CD4-positive, alpha-beta T cell (primary cell): ENCODE results near the gene KCNH2. TPM values are rescaled to one million over a fixed set of nuclear protein-coding genes. Genes with fewer than 3 reads are reported as not detected.
"Not testable (repeated sequence)": the region's sequence is repeated elsewhere in the genome, so short reads cannot be mapped to it uniquely, and the experiment has no call there.

Experiments
- ATAC-seq: fragments of 200-7000 bp; cut with Tn5 transposase; one replicate; pipeline ENCODE4 v1.10.0; 2022; ENCODE audit warnings: mild to moderate bottlenecking; ENCODE audit not compliant: poor library complexity
- CTCF ChIA-PET: fragments of 350-600 bp; sonication (Branson Sonifier 250); formaldehyde crosslinking; loops from one replicate; lab custom pipeline; 2021; ENCODE audit warnings: antibody characterized with exemption, inconsistent platforms; lab: Charles Lee
- POLR2A ChIA-PET: fragments of 350-600 bp; sonication (Branson Sonifier 250); formaldehyde crosslinking; loops from one replicate; lab custom pipeline; 2021; ENCODE audit warnings: antibody characterized with exemption, inconsistent platforms; lab: Charles Lee
- DNase-seq, 14 experiments: peaks; one replicate each; pipeline ENCODE4 v3.0.0-alpha.2; 2013 to 2020; ENCODE audit warnings: mixed read lengths in 2 of 14
- H3K27ac ChIP-seq, 2 donors: one replicate each; pipeline versions ENCODE4 v1.5.1 to v1.7.0; 2013; ENCODE audit warnings: low read length in 2 of 2, low read depth in 1 of 2, mild to moderate bottlenecking in 1 of 2
- H3K27me3 ChIP-seq, 2 experiments: 1 replicate in 1 of 2; 2 replicates in 1 of 2; pipeline versions ENCODE4 v1.6.1 to v1.7.0; 2013; ENCODE audit warnings: low read length in 2 of 2, control low read depth in 1 of 2, mild to moderate bottlenecking in 1 of 2, moderate library complexity in 1 of 2; ENCODE audit not compliant: insufficient read depth in 2 of 2, control insufficient read depth in 1 of 2
- H3K36me3 ChIP-seq: one replicate; pipeline ENCODE4 v1.6.1; 2013; ENCODE audit warnings: low read length, control low read depth; ENCODE audit not compliant: insufficient read depth
- H3K4me1 ChIP-seq: one replicate; pipeline ENCODE4 v1.6.1; 2013; ENCODE audit warnings: low read length, control low read depth; ENCODE audit not compliant: insufficient read depth
- H3K4me3 ChIP-seq: one replicate; pipeline ENCODE4 v1.5.1; 2013; ENCODE audit warnings: mild to moderate bottlenecking, low read length, moderate library complexity
- H3K9me3 ChIP-seq, 2 experiments: 1 replicate in 1 of 2; 2 replicates in 1 of 2; pipeline versions ENCODE4 v1.6.1 to v1.7.0; 2013; ENCODE audit warnings: low read length in 2 of 2, mild to moderate bottlenecking in 2 of 2, control low read depth in 1 of 2, moderate library complexity in 1 of 2; ENCODE audit not compliant: control insufficient read depth in 1 of 2, insufficient read depth in 1 of 2
- H3K27ac Mint-ChIP-seq: one replicate; pipeline ENCODE4 v1.8.0; 2020; ENCODE audit warnings: mixed read lengths
- H3K27me3 Mint-ChIP-seq: one replicate; pipeline ENCODE4 v1.8.0; 2021; ENCODE audit warnings: mixed read lengths
- H3K36me3 Mint-ChIP-seq: one replicate; pipeline ENCODE4 v1.8.0; 2021; ENCODE audit warnings: low read depth, mixed read lengths
- H3K4me1 Mint-ChIP-seq: one replicate; pipeline ENCODE4 v1.8.0; 2021; ENCODE audit warnings: low read depth, mixed read lengths
- H3K4me3 Mint-ChIP-seq: one replicate; pipeline ENCODE4 v1.8.0; 2020; ENCODE audit warnings: mild to moderate bottlenecking, mixed read lengths
- H3K9me3 Mint-ChIP-seq: one replicate; pipeline ENCODE4 v1.8.0; 2020; ENCODE audit warnings: mixed read lengths
- CTCF ChIP-seq: fragments of 200-600 bp; IDR thresholded peaks from one replicate; pipeline ENCODE4 v1.8.0; 2022; ENCODE audit warnings: antibody characterized with exemption, mild to moderate bottlenecking
- intact Hi-C, 2 experiments: fragments of 100-400 bp; cut with DNase I in 1 of 2; cut with micrococcal nuclease in 1 of 2; formaldehyde crosslinking; loops; one replicate each; pipeline versions ENCODE4 v1.15.1 to v1.9.0; 2023 to 2025; cut with DNase I, micrococcal nuclease
- total RNA-seq, 174 experiments: library from RNA in 2 of 174; stranded (reverse) in 2 of 174; gene quantifications; one replicate each; pipeline ENCODE4 v1.2.3 and lab custom pipeline; 2021 to 2026

Gene KCNH2
- total RNA-seq, 2 experiments from 2014 or later, result 1.9 to 2.3 TPM

GRCh38 chr7:151012031-151012692 is 34.0 kb upstream of the KCNH2 start:
- no peak for DNase-seq
- H3K4me3 Mint-ChIP-seq, result peak overlapping the region; percentile 86
- peak overlapping the region; percentile 97 for H3K27ac Mint-ChIP-seq
- intact Hi-C loops, result loop anchor here (5.0 to 10.0 kb wide), 3 partner anchors 35 to 923 kb away; partner anchors contain the start of gene KCNH2 (in 1 of the 2)
- no peaks in the 10 kb centered on the region for H3K9me3 Mint-ChIP-seq
- H3K36me3 ChIP-seq, result no peaks in the 10 kb centered on the region
- no peak for ATAC-seq
- peaks cover 0 to 6% of the 10 kb centered on the region in 2 experiments for H3K9me3 ChIP-seq
- H3K27me3 ChIP-seq, result no peaks in the 10 kb centered on the region
- peaks cover 8% of the 10 kb centered on the region for H3K36me3 Mint-ChIP-seq
- peak overlapping the region; percentile 86 to 97 for H3K27ac ChIP-seq
- H3K4me3 ChIP-seq, result no peak overlapping the region
- peaks cover 99% of the 10 kb centered on the region for H3K4me1 ChIP-seq
- TF ChIP-seq CTCF, result no peak
- no peaks in the 10 kb centered on the region for H3K27me3 Mint-ChIP-seq
- POLR2A ChIA-PET, result interaction anchor here (1.4 to 8.5 kb wide), 4 partner anchors 7 to 329 kb away, joined by 3 to 77 read pairs (median 9); partner anchors contain the start of genes ABCB8, CDK5 and NUB1
- peaks cover 88% of the 10 kb centered on the region for H3K4me1 Mint-ChIP-seq
- CTCF ChIA-PET, result interaction anchor here (2.1 to 2.6 kb wide), 2 partner anchors 16 to 71 kb away, joined by 6 to 10 read pairs; partner anchors contain the start of genes ABCB8 and TMUB1

GRCh38 chr7:151011616-151012015 is 33.5 kb upstream of the KCNH2 start:
- ATAC-seq, H3K27me3 Mint-ChIP-seq, DNase-seq, H3K4me3 ChIP-seq, H3K9me3 Mint-ChIP-seq, H3K36me3 ChIP-seq, H3K36me3 Mint-ChIP-seq, H3K27me3 ChIP-seq, H3K9me3 ChIP-seq: not testable (repeated sequence)
- peak overlapping the region; percentile 57 to 97 for H3K27ac ChIP-seq
- intact Hi-C loops, result loop anchor here (2.0 to 10.0 kb wide), 4 partner anchors 34 to 923 kb away; partner anchors contain the start of gene KCNH2 (in 1 of the 2)
- ChIA-PET CTCF (interaction anchor here (2.1 to 2.2 kb wide), 2 partner anchors 26 to 72 kb away, joined by 6 to 7 read pairs; partner anchors contain the start of gene TMUB1), POLR2A (interaction anchor here (0.8 to 8.5 kb wide), 5 partner anchors 7 to 99 kb away, joined by 3 to 77 read pairs (median 8); partner anchors contain the start of gene ABCB8)
- H3K4me1 ChIP-seq, result peaks cover 99% of the 10 kb centered on the region
- H3K27ac Mint-ChIP-seq, result peak overlapping the region; percentile 97
- H3K4me1 Mint-ChIP-seq, result peaks cover 84% of the 10 kb centered on the region
- peak overlapping the region; percentile 73 for H3K4me3 Mint-ChIP-seq

- Histone ChIP-seq H3K36me3 (no peaks in the 10 kb centered on the region), H3K9me3 (peaks cover 0 to 6% of the 10 kb centered on the region in 2 experiments), H3K4me1 (peaks cover 98% of the 10 kb centered on the region), H3K27ac (peak overlapping the region; percentile 37 to 84), H3K4me3 (peak overlapping the region; percentile 28), H3K27me3 (no peaks in the 10 kb centered on the region)
- Mint-ChIP-seq H3K27me3 (no peaks in the 10 kb centered on the region), H3K27ac (peak overlapping the region; percentile 97), H3K4me3 (peak overlapping the region; percentile 83), H3K36me3 (peaks cover 8% of the 10 kb centered on the region), H3K4me1 (peaks cover 81% of the 10 kb centered on the region), H3K9me3 (no peaks in the 10 kb centered on the region)
- no peak for DNase-seq
- TF ChIP-seq CTCF, result no peak
- ChIA-PET POLR2A (interaction anchor here (0.8 to 8.5 kb wide), 7 partner anchors 7 to 100 kb away, joined by 3 to 77 read pairs (median 7); partner anchors contain the start of gene ABCB8), CTCF (interaction anchor here (1.3 to 2.2 kb wide), 5 partner anchors 17 to 113 kb away, joined by 4 to 9 read pairs (median 6); partner anchors contain the start of genes ABCB8 and TMUB1)
- intact Hi-C loops, result loop anchor here (2.0 to 10.0 kb wide), 4 partner anchors 34 to 924 kb away; partner anchors contain the start of gene KCNH2 (in 1 of the 2)
- ATAC-seq, result no peak
Measured at GRCh38 chr7:151011097-151011409, 32.9 kb upstream of the KCNH2 start.
